ENCODE results near the gene CLK3.
A peak's percentile ranks its signal among the peaks of the same experiment; 100 is the strongest.
"Not testable (repeated sequence)": the region's sequence is repeated elsewhere in the genome, so short reads cannot be mapped to it uniquely, and the experiment has no call there.

The CLK3 gene

DNA sequence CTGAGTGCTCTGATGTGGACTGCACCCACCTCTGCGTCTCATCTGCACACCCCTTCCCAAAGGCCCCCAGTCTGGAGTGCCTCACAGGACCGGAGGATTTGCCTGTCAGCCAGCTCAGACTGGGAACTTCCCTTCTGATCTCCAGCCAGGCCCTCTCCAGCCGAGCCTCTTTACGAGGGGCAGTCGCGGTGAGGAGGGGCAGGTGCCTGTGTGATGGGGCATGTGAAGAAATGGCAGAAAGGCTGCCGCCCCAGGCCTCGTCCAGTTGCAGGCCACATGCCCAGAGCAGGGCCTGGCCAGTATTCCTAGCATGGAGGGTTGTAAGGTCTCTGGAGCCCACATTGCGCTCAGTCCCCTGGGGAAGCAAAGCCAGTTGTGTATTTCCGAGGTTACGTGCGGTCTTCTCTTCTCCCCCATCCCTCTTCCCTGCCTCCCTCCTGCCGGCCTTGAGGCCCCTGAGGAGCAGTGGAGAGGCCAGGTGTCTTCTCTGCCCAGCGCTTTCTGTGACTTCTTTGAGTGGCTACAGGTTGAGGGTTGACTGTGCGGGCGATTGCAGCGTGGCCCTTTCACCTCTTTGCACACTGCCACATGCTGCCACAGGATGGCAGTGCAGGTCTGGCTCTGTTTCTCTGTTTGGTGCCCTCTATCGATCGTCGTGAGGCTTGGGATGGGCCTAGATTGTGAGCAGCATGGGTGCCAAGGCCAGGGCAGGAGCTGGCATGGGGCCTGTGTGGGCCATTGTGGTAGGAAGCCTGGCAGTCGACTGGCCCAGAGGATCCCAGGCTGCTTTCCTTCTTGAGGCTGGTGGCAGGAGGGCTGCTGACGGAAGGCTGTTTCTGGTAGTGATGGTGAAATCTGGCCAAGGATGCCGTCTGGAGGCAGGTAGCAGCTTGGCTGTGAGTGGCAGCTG lies 5.3 kb downstream of the CLK3 start:
- DNase-seq (ENCODE audit: low read depth in 2 of 2): peak; percentile 63 to 70

DNA sequence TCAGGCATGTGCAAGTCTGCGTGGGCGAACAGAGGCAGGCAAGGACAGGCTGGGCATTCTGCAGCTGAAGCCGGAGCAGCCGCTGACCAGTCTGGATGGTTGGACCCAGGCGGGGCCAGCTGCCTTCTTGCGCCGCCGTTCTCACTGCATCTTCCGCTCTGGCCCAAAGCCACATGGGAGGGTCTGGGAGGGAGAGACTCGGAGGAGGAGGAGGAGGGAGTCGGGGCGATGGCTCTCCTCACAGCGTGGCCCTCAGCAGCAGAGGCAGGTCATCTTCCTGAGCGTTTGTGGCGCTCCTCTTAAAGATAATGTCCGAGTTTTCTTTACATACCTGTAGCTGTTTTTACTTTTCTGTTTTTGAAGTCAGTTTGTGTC lies 5.9 kb downstream of the CLK3 start:
- DNase-seq (ENCODE audit: low read depth in 2 of 2): no peak

DNA sequence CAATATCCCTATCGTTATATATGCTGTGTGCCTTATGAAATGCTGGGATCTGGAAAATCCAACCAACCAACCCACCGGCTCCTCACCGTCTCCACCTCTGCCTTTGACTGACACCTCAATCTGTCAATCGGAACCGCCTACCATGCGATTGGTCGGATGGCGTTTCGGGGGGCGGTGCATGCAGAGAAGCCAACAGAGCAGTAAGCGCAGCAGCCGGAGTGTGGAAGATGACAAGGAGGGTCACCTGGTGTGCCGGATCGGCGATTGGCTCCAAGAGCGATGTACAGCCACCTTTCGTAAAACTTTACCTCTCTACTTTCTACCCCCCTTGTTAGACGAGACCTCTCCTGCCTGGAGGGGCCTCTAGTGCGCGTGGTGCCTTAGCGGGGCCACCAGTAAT lies 6.3 kb downstream of the CLK3 start:
- DNase-seq (ENCODE audit: low read depth in 2 of 2): no peak

DNA sequence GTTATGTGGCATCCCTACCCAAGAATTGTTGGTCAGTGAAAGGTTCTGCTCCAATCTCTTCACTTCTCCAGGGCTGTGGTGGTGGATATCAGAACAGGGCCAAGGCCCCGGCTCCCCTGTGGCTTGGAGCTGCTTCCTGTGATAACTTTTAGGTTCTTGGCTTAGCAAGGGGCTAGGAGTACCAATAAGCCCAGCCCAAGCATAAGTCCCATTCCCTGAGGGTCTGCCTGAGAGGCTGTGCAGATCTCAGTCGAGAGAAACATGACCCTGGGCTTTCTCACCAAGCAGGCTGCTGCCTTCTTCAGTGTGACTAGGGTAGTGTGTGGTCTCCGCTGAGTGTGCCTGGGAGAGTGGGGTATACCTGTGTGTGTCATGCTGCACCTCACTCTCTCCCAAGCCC lies 7.1 kb downstream of the CLK3 start:
- DNase-seq (ENCODE audit: low read depth in 2 of 2): no peak

DNA sequence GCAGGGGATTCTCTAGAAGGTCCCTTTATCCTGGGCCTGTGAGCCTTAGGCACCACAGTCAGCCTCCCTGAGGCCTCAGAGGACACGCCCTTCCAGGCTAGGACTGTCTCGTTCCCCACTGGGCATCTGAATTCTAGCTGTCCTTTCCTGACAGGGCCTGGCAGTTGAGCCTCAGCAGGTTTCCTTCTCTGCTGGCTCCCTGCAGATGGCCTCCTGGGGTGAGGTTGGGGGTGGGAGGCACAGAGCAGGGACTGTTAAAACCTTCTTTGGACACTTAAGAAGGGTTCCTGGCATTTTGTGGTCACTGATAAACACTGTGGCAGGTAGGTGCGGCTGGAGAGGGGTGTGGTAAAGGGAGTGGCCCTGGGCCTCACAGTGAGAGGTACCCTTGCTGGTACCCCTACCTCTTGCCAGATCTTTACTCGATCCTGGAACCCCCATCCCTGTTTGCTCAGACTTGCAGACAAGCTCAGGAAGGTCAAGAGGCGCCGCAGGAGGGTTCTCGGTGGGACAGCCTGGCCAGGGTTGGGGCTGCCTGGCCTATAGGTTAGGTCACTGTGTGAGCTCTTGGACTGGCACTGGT lies 8.5 kb downstream of the CLK3 start:
- DNase-seq (ENCODE audit: low read depth in 2 of 2): no peak

DNA sequence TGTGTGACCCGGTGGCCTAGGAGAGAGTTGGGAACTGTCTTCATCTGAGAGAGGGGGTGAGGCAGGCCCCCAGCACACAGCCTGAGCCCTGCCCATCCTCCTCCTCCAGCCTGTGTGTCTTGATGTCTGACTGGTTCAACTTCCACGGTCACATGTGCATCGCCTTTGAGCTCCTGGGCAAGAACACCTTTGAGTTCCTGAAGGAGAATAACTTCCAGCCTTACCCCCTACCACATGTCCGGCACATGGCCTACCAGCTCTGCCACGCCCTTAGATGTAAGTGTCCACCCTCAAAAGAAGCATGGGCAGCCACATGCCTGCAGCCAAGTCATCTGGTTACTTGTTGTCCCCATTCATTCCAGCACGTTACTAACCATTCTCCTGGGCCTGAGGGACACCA lies 10.1 kb downstream of the CLK3 start:
- no peak for DNase-seq (ENCODE audit: low read depth in 2 of 2)

DNA sequence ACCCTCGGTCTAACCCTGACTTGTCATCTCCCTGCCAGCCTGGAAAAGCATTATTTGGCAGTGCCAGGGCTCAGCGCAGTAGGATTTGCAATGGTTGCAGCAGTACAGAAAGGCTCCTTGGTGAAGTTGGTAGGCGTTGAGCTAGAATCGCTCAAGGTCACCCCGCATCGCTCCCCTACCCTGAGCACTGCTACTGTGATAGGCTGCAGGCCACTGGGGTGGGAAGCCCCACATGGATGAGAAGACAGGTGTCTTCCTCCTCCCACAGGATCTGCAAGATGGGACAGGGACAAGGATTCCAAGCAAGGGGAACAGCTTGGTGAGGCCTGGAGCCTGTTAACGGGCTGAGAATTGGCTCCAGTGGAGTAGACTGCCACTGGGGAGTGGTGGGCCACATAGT lies 10.7 kb downstream of the CLK3 start:
- no peak for DNase-seq (ENCODE audit: low read depth in 2 of 2)

DNA sequence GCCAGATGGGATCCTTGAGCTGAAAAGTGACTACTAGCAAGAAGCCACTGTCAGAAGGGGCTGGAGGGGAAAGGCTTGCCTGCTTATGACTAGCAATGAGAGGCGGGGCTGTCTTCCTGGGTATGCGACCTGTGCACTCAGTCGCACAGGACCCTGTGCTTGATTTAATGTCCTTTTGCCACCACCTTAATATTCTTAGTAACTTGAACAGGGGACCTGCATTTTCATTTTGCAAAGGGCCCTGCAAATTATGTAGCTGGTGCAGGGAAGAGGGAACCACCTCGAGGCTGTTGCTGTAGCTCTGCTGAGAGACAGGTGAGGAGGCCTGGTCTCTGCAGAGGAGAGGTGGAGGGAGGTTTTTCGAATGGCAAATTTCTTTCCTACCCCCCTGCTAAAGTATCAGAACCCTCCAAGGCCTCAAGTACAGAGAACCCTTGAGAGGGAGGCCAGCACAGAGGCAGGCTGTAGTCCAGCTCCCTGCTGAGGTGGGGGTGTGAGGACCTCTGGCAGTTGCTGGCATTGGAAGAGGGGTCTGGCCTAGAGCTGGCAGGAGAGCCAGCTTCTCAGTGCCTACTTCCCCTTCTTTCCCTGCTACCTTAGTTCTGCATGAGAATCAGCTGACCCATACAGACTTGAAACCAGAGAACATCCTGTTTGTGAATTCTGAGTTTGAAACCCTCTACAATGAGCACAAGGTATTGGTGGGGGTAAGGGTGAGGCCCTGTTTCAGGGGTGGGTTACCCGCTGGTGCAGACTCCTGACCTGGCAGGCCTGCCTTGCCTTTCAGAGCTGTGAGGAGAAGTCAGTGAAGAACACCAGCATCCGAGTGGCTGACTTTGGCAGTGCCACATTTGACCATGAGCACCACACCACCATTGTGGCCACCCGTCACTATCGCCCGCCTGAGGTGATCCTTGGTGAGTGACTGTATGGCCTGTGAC lies 11.4 kb downstream of the CLK3 start:
- no peak for DNase-seq (ENCODE audit: low read depth in 2 of 2)

DNA sequence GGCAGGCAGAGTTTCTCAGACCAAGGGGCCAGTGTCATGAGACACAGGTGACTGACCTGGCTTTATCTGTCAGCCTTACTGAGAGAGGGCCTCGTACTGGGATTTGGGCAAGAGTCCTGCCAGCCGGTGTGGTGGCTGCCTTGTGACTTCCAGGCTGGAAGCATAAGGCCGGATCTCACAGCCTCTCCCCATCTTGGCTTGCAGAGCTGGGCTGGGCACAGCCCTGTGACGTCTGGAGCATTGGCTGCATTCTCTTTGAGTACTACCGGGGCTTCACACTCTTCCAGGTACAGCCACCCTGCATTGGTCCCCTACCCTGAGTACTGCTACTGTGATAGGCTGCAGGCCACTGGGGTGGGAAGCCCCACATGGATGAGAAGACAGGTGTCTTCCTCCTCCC lies 12.1 kb downstream of the CLK3 start:
- DNase-seq (ENCODE audit: low read depth in 2 of 2): no peak

DNA sequence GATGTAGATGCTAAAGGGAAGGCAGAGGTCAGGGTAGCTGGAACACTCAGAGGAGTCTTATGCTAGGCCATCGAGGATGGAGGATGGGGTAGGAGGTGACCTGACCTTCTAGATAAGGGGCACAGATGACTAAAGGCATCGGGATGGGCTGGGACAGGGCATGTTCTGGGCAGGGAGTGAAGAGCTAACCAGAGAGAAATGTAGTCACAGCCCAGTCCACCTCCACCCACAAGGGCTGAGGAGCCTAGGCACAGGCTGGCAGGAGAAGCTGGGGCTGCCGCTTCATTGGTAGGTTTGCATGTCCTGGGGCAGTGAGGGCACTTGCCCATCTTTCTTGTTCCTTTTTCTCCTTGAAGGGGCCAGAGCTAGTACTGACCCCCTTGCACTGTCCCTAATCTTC lies 12.6 kb downstream of the CLK3 start:
- no peak for DNase-seq (ENCODE audit: low read depth in 2 of 2)

DNA sequence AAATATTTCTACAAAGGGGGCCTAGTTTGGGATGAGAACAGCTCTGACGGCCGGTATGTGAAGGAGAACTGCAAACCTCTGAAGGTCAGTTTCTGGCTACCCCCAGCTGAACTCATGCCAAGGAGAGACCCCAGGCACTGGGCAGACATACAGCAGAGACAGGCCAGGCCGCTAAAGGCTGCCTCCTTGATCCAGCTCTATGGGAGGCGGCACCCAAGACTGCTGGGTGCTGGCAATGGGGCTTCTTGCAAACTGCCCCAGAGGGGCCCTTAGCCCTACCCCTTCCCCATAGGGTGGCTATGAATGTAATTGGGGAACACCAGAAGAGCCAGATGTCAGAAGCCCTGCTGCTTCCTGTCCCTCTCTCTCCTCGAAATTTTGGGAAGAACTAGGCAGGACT lies 13.3 kb downstream of the CLK3 start:
- no peak for DNase-seq (ENCODE audit: low read depth in 2 of 2)

DNA sequence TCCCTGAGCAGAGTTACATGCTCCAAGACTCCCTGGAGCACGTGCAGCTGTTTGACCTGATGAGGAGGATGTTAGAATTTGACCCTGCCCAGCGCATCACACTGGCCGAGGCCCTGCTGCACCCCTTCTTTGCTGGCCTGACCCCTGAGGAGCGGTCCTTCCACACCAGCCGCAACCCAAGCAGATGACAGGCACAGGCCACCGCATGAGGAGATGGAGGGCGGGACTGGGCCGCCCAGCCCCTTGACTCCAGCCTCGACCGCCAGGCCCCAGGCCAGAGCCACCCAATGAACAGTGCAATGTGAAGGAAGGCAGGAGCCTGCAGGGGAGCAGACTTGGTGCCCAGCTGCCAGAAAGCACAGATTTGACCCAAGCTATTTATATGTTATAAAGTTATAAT lies 14.1 kb downstream of the CLK3 start:
- DNase-seq (ENCODE audit: low read depth in 2 of 2): not testable (repeated sequence)

DNA sequence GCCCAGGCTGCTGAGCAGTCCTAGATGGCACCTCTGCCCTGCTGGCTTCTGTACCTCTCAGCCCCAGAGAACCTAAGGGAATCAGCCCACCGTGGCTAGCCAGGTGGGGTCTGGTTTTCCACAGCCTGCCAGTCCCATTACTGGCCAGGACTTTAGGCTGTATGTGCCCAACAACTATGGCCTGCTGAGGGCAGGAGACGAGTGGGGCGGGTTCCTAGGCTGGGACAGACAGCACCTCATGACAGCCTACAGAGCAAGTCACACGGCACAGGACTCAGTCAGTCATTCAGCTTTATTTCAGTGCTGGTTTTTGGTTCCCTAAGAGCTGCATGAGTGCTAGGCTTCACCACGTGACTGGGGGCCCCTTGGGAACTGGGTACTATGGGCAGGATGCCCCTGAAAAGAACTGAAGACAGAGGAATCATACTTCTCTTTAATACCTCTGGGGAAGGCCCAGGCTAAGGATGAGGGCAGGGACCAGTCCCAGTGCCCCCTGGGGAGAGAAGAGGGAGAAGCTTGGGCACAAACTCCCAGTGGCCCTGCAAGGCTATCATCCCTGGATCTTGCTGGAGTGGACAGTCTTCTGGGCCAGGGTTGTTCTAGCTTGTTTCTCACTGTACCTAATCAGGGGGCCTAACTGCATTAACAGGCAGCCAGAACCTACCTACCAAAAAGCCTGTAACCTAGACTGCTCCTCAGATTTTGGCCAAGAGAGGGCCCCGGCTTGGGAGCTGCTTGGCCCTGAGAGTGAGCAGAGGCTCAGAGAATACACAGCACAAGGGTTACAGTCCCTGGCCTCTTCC lies 14.8 kb downstream of the CLK3 start:
- DNase-seq (ENCODE audit: low read depth in 2 of 2): no peak

DNA sequence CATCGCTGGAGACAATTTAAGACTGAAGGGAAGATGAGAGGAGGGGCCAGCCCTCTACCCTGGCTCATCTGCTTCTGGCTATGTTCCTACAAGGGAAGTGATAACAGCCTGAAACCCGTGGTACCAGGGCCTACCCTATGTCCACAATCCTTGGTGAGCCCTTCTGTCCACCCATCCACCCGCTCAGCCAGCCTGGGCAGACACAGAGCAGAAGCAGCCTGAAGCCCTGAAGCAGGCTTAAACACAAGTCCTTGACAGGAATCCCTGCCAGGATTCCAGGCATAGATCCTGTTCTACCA lies 15.4 kb downstream of the CLK3 start:
- DNase-seq (ENCODE audit: low read depth in 2 of 2): no peak

DNA sequence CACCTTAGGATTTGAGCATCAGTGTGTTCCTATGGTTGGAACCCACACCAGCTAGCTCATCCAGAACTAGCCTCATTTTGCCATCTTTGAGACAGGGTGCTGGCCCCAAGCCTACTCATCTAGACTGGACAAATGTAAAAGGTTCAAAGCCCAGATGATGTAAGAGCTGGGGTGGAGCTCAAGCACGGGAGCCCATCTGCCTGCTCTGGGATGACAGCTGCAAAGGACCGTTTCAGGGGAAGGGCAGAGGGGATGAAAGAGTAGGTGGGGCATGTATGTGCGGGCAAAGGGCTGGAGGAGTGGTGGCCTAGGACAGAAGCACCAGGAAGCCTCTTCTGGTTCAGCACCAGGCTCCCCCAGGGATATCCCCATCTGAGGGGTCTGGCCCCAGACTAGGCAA lies 15.8 kb downstream of the CLK3 start:
- DNase-seq (ENCODE audit: low read depth in 2 of 2): no peak

DNA sequence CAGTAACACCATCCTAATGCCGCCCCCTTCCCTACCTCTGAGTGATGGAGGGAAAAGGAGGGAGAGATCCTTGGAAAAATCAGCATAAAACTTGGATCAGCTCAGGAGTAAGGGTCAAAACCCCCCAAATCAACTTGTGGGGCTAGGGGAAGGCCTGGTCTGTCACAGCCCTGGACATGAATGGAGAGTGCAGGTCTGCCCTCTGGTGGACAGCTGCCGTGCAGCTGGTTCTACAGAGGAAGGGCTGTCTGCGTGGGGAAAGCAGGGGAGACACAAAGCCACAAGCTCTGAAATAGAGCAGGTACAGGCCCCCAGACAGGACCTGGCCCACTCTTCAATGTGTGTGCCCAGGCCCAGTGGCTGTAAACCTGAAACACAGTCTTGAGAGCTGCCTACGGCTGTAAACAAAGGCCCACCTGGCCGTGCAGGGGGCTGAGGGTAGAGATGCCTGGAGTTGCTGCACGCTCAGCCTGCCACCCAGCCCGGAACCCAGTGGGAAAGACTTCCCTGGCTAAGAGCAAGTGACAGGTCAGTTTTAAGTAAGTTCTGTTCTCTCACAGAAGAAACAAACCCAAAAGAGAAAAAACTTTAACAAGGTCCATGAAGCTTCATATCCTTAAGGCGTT lies 16.4 kb downstream of the CLK3 start:
- peak; percentile 45 to 53 for DNase-seq (ENCODE audit: low read depth in 2 of 2)

DNA sequence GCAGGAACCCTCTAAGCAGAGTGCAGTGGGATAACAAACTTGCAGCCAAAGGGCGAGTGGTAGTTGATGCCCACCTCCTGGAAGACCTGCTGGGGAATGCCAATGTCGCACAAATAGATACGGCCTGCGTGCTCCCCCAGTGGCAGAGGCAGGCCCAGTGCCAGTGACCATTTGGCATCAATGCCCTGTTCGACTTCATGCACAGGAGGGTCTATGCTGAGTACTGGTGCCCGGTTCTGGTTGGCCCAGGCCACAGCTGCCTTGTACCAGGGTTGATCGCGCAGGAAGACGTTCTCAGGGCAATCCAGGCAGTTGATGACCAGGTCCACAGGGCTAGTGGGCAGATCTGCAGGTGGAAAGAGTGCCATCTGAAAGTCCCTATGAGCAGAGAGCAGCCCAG lies 17.0 kb downstream of the CLK3 start:
- no peak for DNase-seq (ENCODE audit: low read depth in 2 of 2)

DNA sequence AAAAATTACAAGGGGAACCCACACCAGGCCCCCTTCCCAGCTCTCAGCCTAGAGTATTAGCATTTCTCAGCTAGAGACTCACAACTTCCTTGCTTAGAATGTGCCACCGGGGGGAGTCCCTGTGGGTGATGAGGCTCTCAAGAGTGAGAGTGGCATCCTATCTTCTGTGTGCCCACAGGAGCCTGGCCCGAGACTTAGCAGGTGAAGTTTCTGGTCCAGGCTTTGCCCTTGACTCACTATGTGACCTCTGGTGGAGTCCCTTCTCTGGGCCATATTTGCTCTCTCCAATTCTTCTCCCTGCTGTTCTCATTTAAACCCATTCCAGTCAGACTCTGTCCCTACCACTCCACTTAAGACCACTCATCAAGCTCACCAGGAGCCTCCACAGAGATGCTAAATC lies 18.1 kb downstream of the CLK3 start:
- DNase-seq (ENCODE audit: low read depth in 2 of 2): no peak

DNA sequence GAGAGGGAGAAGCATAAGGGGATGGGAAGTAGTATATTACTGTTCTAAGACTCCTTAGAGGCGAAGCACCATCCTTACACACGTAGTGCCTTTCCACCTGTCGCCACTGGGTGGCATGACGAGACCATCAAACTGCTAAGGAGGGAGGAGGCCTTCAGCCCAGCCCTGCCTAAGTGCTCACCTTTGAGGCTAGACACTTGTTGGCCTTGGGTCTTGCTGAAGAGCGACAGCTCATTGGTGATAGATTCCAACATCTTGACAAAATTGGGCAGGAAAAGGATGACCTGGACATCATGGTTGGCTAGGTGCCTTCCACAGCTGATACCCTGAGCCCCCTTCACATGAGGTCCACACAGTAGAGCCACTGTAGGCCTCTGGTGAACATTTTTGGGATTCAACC lies 19.6 kb downstream of the CLK3 start:
- peak; percentile 60 to 66 for DNase-seq (ENCODE audit: low read depth in 2 of 2)

DNA sequence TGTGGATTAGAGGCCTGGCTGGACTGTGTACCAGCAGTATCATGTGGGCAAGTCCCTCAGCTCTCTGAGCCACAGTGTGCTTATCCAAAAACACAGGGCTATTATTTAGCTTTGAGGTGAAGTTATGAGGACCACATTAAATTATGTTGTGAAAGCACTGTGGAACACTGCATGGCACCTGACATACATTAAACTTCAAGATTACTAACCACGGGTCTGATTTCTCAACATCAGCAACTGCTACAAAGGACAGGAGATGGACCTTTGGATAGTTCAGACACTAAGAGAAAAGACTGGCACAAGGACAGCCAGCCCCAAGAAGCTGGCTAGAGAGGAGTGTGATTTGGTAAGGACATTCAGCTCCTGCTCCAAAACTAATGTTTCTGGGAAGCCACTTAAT lies 21.3 kb downstream of the CLK3 start:
- no peak for DNase-seq (ENCODE audit: low read depth in 2 of 2)

DNA sequence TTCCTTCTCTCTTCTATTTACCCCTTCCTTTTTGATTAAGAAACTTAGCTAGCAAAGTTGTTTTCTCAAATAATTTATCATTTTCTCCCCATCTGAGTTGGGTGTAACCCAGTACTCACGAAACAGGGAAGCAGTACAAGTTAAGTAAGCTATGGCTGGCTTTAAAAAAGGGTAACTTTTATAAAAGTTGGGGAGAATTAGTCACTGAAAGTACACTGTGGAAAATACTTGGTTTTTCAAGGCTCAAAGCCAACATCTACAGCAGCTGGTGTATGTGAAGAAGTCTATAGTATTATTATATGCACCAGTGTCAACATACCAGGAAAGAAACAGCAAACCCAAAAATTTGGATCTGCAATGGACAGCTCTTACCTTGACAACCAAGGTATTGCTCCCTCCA lies 25.5 kb downstream of the CLK3 start:
- no peak for DNase-seq (ENCODE audit: low read depth in 2 of 2)

All from stimulated activated CD4-positive, alpha-beta T cell treated with anti-CD3 and anti-CD28 coated beads, Interleukin-4, amount 100 ng/mL, for 48 hours (primary cell).